GM23338 (cell line): Measurements from ENCODE around the gene SLX4IP. TPM values are rescaled to one million over a fixed set of nuclear protein-coding genes. Genes with fewer than 3 reads are reported as not detected.

Source experiments
- ATAC-seq: fragments of 200-7000 bp; cut with Tn5 transposase; 3 replicates; pipeline ENCODE4 v1.9.1; 2020
- DNase-seq: peaks from one replicate; pipeline ENCODE4 v3.0.0-alpha.2; 2015; ENCODE audit warnings: low spot score
- H2AFZ ChIP-seq: fragments of 200-600 bp; sonication (generic); 2 replicates; pipeline ENCODE4 v1.8.0; 2016; ENCODE audit warnings: antibody characterized with exemption, mild to moderate bottlenecking, moderate library complexity
- H3F3A ChIP-seq: fragments of 200-600 bp; sonication (generic); replicated peaks from 2 replicates; pipeline ENCODE4 v1.8.0; 2017; ENCODE audit warnings: antibody characterized with exemption, mixed run types, low read depth
- H3K27ac ChIP-seq: fragments of 200-600 bp; sonication (generic); 2 replicates; pipeline ENCODE4 v1.6.1; 2016; ENCODE audit warnings: low read depth
- H3K27me3 ChIP-seq: fragments of 200-600 bp; sonication (generic); 2 replicates; pipeline ENCODE4 v1.8.0; 2016; ENCODE audit warnings: mild to moderate bottlenecking, mixed run types, moderate library complexity; ENCODE audit not compliant: insufficient read depth
- H3K36me3 ChIP-seq: fragments of 200-600 bp; sonication (generic); 2 replicates; pipeline ENCODE4 v1.8.0; 2016; ENCODE audit warnings: mild to moderate bottlenecking; ENCODE audit not compliant: insufficient read depth
- H3K4me1 ChIP-seq: fragments of 200-600 bp; sonication (generic); 2 replicates; pipeline ENCODE4 v1.8.0; 2016; ENCODE audit warnings: mild to moderate bottlenecking, moderate library complexity; ENCODE audit not compliant: insufficient read depth
- H3K4me2 ChIP-seq: fragments of 200-600 bp; sonication (generic); 2 replicates; pipeline ENCODE4 v1.7.1; 2017; ENCODE audit warnings: mixed run types
- H3K4me3 ChIP-seq: fragments of 200-600 bp; sonication (generic); 2 replicates; pipeline ENCODE4 v1.6.1; 2016; ENCODE audit warnings: mixed run types
- H3K79me2 ChIP-seq: fragments of 200-600 bp; sonication (generic); replicated peaks from 2 replicates; pipeline ENCODE4 v1.8.0; 2017; ENCODE audit warnings: mild to moderate bottlenecking; ENCODE audit not compliant: insufficient read depth
- H3K9me2 ChIP-seq: fragments of 200-600 bp; sonication (generic); 2 replicates; pipeline ENCODE4 v1.8.0; 2017; ENCODE audit not compliant: insufficient read depth
- H4K20me1 ChIP-seq: fragments of 200-600 bp; sonication (generic); replicated peaks from 2 replicates; pipeline ENCODE4 v1.8.0; 2017; ENCODE audit warnings: mild to moderate bottlenecking; ENCODE audit not compliant: insufficient read depth
- H3K27ac Mint-ChIP-seq: 2 replicates; pipeline ENCODE4 v1.8.0; 2020; ENCODE audit warnings: inconsistent platforms, mild to moderate bottlenecking, moderate library complexity, mixed read lengths
- H3K27me3 Mint-ChIP-seq: 3 replicates; pipeline ENCODE4 v1.8.0; 2022; ENCODE audit warnings: low read depth, mild to moderate bottlenecking, moderate library complexity, mixed read lengths, inconsistent platforms; ENCODE audit not compliant: insufficient read depth, poor library complexity
- H3K36me3 Mint-ChIP-seq: 3 replicates; pipeline ENCODE4 v1.8.0; 2021; ENCODE audit warnings: low read depth, mild to moderate bottlenecking, inconsistent platforms, moderate library complexity, mixed read lengths
- H3K4me1 Mint-ChIP-seq: 3 replicates; pipeline ENCODE4 v1.8.0; 2020; ENCODE audit warnings: mild to moderate bottlenecking, inconsistent platforms, mixed read lengths
- H3K4me3 Mint-ChIP-seq: 3 replicates; pipeline ENCODE4 v1.8.0; 2021; ENCODE audit warnings: moderate library complexity, mild to moderate bottlenecking, inconsistent platforms, mixed read lengths
- H3K9me3 Mint-ChIP-seq: 3 replicates; pipeline ENCODE4 v1.8.0; 2020; ENCODE audit warnings: moderate library complexity, mild to moderate bottlenecking, inconsistent platforms, mixed read lengths
- CTCF ChIP-seq, 2 experiments: fragments of 200-600 bp in 1 of 2; sonication (generic) in 1 of 2; conservative IDR thresholded peaks; 2 replicates each; pipeline versions ENCODE4 v1.5.1 to v1.6.1; 2016 to 2017; ENCODE audit warnings: antibody characterized with exemption in 2 of 2, low read depth in 2 of 2, mild to moderate bottlenecking in 2 of 2, moderate library complexity in 1 of 2
- ETS1 ChIP-seq: IDR thresholded peaks from 2 replicates; pipeline ENCODE4 v1.6.1; 2016; ENCODE audit warnings: antibody characterized with exemption
- POLR2AphosphoS5 ChIP-seq: IDR thresholded peaks from 2 replicates; pipeline ENCODE4 v1.6.1; 2016; ENCODE audit warnings: antibody characterized with exemption, low read depth
- STAT1 ChIP-seq: IDR thresholded peaks from one replicate; pipeline ENCODE4 v1.6.1; 2016; ENCODE audit warnings: antibody characterized with exemption; ENCODE audit not compliant: unreplicated experiment
- ZNF462 ChIP-seq: fragments of 250-450 bp; sonication (Bioruptor Pico); IDR thresholded peaks from 2 replicates; pipeline ENCODE4 v1.5.0; 2020; ENCODE audit warnings: mild to moderate bottlenecking, moderate library complexity
- polyA plus RNA-seq: library from polyadenylated mRNA; unstranded; fragments of >200 nt; fragmentation: Nextera tagmentation; extraction: Ambion mirVana; gene quantifications from 2 replicates; pipeline ENCODE4 v1.2.1, GENCODE V29; 2016
- total RNA-seq: library from RNA; depleted of rRNA; stranded (reverse); fragments of >200 nt; shearing (Covaris generic); gene quantifications from 2 replicates; pipeline ENCODE4 v1.2.3, GENCODE V29; 2014

Gene SLX4IP
- total and polyA plus RNA-seq, 2 experiments from 2014 or later = 9.1 to 9.8 TPM

GRCh38 chr20:10584371-10584770 is 149.3 kb downstream of the SLX4IP start:
- Histone ChIP-seq H3K4me1 (0 out of 2 replicates have a peak, but pooled peaks cover 13% of the 10 kb centered on the region), H3K27ac (no peak overlapping the region), H3K27me3 (no peaks in the 10 kb centered on the region), H3F3A (no peaks in the 10 kb centered on the region), H3K4me2 (no peak overlapping the region), H3K4me3 (no peak overlapping the region), H3K9me2 (no peaks in the 10 kb centered on the region), H3K36me3 (no peaks in the 10 kb centered on the region), H4K20me1 (no peaks in the 10 kb centered on the region), H2AFZ (no peak overlapping the region), H3K79me2 (no peaks in the 10 kb centered on the region)
- peak overlapping the region; percentile 28; the same call in 1 of the 2 replicates for H3K27ac Mint-ChIP-seq
- H3K9me3 Mint-ChIP-seq = no peaks in the 10 kb centered on the region; the same call in 2 of the 3 replicates
- H3K4me1 Mint-ChIP-seq = peaks cover 37% of the 10 kb centered on the region
- ATAC-seq (no peak), DNase-seq (no peak)
- no peaks in the 10 kb centered on the region for H3K27me3 Mint-ChIP-seq
- no peaks in the 10 kb centered on the region for H3K36me3 Mint-ChIP-seq
- TF ChIP-seq CTCF (conservative IDR thresholded peaks at IDR 0.05; ENCODE audit: low read depth in 2 of 2) (no peak), ZNF462 (CRISPR knock-in tag) (no peak), STAT1 (no peak), POLR2AphosphoS5 (no peak), ETS1 (no peak)
- H3K4me3 Mint-ChIP-seq = no peak overlapping the region
